Testis (tissue), 3 donors: ENCODE results near the gene AFAP1L2. TPM values are rescaled to one million over a fixed set of nuclear protein-coding genes. Genes with fewer than 3 reads are reported as not detected.

Source experiments
- DNase-seq: peaks from one replicate; pipeline ENCODE4 v3.0.0-alpha.2; 2019
- H3K27ac ChIP-seq, 2 donors: fragments of 200-600 bp; sonication (generic); one replicate each; pipeline ENCODE4 v1.5.1; 2019
- H3K27me3 ChIP-seq: fragments of 200-600 bp; sonication (generic); one replicate; pipeline ENCODE4 v1.5.1; 2019
- H3K36me3 ChIP-seq: fragments of 200-600 bp; sonication (generic); one replicate; pipeline ENCODE4 v1.5.1; 2017; ENCODE audit warnings: low read depth; ENCODE audit errors: missing control alignments
- H3K4me1 ChIP-seq: fragments of 200-600 bp; sonication (generic); one replicate; pipeline ENCODE4 v1.5.1; 2019
- H3K4me3 ChIP-seq, 2 donors: fragments of 200-600 bp; sonication (generic); one replicate each; pipeline ENCODE4 v1.5.1; 2017 to 2019
- H3K9me3 ChIP-seq: fragments of 200-600 bp; sonication (generic); one replicate; pipeline ENCODE4 v1.5.1; 2017
- POLR2A ChIP-seq: fragments of 450-650 bp; IDR thresholded peaks from one replicate; pipeline ENCODE4 v1.6.1; 2017; ENCODE audit warnings: antibody characterized with exemption, mild to moderate bottlenecking, moderate library complexity
- WGBS, 2 donors: methylation state at CpG; one replicate each; pipeline ENCODE4 v1.1.5; 2018; 5-methylcytosine and 5-hydroxymethylcytosine counted together
- intact Hi-C: fragments of 100-400 bp; cut with DNase I; formaldehyde crosslinking; loops from one replicate; pipeline ENCODE4 v1.15.1; 2023; ENCODE audit warnings: low total_unique reads
- polyA plus RNA-seq: library from polyadenylated mRNA; stranded (reverse); fragments of 350-450 nt; fragmentation: Illumina TruSeq; extraction: RNeasy Lipid Tissue Mini Kit (QIAGEN cat#74804); gene quantifications from one replicate; pipeline ENCODE4 v1.2.3, GENCODE V29; 2014; ENCODE audit warnings: low read depth, low replicate concordance; ENCODE audit not compliant: insufficient read depth
- total RNA-seq, 2 donors: library from RNA; depleted of rRNA; stranded (reverse); fragments of >200 nt; gene quantifications; one replicate each; pipeline ENCODE4 v1.2.3, GENCODE V29; 2016
- TF ChIP-seq, protein P1 (sequence below), 3 experiments: fragments of 450-650 bp in 2 of 3; fragments of 200-600 bp in 1 of 3; sonication (generic) in 1 of 3; IDR thresholded peaks; one replicate each; pipeline ENCODE4 v1.5.1; 2016 to 2019; ENCODE audit warnings: antibody characterized with exemption in 3 of 3, mild to moderate bottlenecking in 2 of 3, moderate library complexity in 1 of 3

Gene AFAP1L2
- total and polyA plus RNA-seq, 3 donors from 2014 or later = 4.0 to 7.4 (median 6.9) TPM

DNA sequence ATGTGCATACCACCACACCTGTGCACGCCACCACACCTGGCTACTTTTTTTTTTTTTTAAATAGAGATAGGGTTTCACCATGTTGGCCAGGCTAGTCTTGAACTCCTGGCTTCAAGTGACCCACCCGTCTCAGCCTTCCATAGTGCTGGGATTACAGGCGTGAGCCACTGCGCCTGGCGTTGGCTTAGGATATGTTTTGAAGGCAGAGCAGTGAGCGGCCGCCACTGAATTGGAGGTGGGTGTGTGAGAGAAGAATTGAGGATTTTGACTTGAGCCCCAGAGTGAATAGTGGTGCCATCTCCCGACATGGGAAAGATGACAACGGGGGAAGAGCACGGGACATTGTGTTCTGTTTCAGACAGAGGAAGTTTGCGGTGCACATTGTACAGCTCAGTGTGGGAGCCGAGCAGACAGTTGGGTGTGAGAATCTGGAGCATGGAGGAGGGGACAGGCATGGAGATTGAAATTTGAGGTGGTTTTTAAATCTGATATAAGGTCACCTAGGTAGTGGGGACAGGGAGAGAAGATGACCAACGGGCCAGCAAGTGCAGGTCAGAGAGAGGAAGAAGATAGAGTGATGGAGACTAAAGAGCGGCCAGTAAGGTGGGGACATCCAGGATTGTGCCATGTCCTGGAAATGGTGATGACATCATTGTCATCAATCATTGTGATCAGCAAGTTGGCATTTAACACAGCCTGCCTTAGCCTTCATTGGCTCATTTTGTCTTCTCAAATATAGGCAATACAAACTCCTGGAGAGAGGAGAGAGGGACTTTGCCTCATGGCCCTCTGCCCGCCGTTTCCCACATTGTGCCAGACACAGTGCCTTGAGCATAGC, 129.5 kb downstream of the AFAP1L2 start:
- H3K27ac ChIP-seq = no peak overlapping the region
- no peaks in the 10 kb centered on the region for H3K9me3 ChIP-seq
- 92 to 94% methylated on average over 16 of the region's 16 CpGs for WGBS, 2 donors
- H3K4me3 ChIP-seq = no peak overlapping the region
- H3K4me1 ChIP-seq = no peaks in the 10 kb centered on the region
- no peak for DNase-seq
- intact Hi-C loops = no loop called here
- TF ChIP-seq, protein P1, sequence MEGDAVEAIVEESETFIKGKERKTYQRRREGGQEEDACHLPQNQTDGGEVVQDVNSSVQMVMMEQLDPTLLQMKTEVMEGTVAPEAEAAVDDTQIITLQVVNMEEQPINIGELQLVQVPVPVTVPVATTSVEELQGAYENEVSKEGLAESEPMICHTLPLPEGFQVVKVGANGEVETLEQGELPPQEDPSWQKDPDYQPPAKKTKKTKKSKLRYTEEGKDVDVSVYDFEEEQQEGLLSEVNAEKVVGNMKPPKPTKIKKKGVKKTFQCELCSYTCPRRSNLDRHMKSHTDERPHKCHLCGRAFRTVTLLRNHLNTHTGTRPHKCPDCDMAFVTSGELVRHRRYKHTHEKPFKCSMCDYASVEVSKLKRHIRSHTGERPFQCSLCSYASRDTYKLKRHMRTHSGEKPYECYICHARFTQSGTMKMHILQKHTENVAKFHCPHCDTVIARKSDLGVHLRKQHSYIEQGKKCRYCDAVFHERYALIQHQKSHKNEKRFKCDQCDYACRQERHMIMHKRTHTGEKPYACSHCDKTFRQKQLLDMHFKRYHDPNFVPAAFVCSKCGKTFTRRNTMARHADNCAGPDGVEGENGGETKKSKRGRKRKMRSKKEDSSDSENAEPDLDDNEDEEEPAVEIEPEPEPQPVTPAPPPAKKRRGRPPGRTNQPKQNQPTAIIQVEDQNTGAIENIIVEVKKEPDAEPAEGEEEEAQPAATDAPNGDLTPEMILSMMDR (IDR thresholded peaks at IDR 0.05) = no peak
- TF ChIP-seq POLR2A = no peak
- no peaks in the 10 kb centered on the region for H3K27me3 ChIP-seq
- H3K36me3 ChIP-seq = no peaks in the 10 kb centered on the region

DNA sequence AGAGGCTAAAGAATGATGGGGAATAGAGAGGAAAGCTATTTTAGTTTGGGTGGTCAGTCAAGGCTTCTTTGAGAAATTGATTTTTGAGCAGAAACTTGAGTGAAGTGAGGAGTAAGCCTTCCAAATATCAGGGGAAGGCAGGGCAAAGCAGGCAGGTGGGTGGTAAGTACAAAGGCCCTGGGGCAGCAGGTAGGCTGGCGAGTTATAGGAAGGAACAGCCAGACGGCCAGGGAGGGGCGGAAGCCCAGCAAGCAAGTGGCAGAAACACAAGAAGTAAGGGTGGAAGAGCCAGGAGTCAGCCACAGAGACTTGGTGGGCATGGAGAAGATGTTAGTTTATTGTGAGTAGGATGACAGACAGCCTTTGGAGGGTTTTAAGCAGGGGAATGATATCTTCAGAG, 130.4 kb downstream of the AFAP1L2 start:
- Histone ChIP-seq H3K36me3 (no peaks in the 10 kb centered on the region), H3K9me3 (no peaks in the 10 kb centered on the region), H3K27me3 (no peaks in the 10 kb centered on the region), H3K27ac (no peak overlapping the region), H3K4me1 (no peaks in the 10 kb centered on the region), H3K4me3 (no peak overlapping the region)
- WGBS, 2 donors = 83 to 89% methylated on average over 3 of the region's 3 CpGs
- intact Hi-C loops = no loop called here
- DNase-seq = no peak
- no peak for TF ChIP-seq POLR2A
- TF ChIP-seq, protein P1 (IDR thresholded peaks at IDR 0.05) = no peak

DNA sequence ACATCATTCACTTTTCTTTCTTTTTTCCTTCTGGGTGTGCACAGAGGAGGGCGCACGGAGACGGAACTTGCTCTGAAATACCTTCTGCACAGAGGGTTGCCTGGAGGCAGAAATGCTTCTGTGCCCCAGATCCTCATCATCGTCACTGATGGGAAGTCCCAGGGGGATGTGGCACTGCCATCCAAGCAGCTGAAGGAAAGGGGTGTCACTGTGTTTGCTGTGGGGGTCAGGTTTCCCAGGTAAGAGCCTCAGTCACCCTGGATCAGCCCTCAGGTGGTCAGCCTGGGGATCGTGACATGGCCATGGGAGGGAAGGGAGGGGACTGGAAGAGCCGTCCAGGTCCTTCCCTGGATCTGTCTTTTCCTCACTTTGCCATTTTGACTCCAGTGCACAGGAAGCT, 131.6 kb downstream of the AFAP1L2 start:
- H3K9me3 ChIP-seq = no peaks in the 10 kb centered on the region

DNA sequence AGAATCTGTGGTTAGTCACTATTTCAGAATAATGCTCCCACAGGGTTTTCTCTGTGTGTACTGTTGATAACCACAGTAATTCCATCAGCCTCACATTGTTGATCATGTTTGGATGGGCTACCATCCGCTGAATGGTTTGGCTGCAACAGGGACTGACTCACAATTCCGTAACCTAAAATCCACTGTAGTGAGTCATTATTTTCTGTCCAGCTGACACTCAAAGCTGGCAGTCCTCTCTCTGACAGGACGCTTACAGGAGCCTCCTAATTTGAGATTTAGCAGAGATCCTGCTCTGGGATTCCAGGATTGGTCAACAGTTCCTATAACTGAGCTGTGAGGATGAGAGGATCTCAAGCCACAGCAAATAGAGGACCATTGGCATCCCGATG, 132.5 kb downstream of the AFAP1L2 start:
- Histone ChIP-seq H3K4me3 (no peak overlapping the region), H3K9me3 (no peaks in the 10 kb centered on the region), H3K36me3 (no peaks in the 10 kb centered on the region), H3K4me1 (no peaks in the 10 kb centered on the region), H3K27me3 (no peaks in the 10 kb centered on the region), H3K27ac (no peak overlapping the region)
- intact Hi-C loops = no loop called here
- WGBS, 2 donors = 67 to 76% methylated on average over 4 of the region's 4 CpGs
- no peak for DNase-seq
- TF ChIP-seq, protein P1 (IDR thresholded peaks at IDR 0.05) = no peak
- no peak for TF ChIP-seq POLR2A

More for the DNA sequence above, 131.6 kb downstream of the AFAP1L2 start:
- 76 to 93% methylated on average over 6 of the region's 6 CpGs for WGBS, 2 donors
- no peak overlapping the region for H3K27ac ChIP-seq
- H3K4me3 ChIP-seq = no peak overlapping the region
- TF ChIP-seq, protein P1 (IDR thresholded peaks at IDR 0.05) = no peak
- no peak for TF ChIP-seq POLR2A
- intact Hi-C loops = no loop called here
- no peaks in the 10 kb centered on the region for H3K4me1 ChIP-seq
- no peaks in the 10 kb centered on the region for H3K36me3 ChIP-seq
- no peaks in the 10 kb centered on the region for H3K27me3 ChIP-seq
- no peak for DNase-seq
